Spleen (tissue), 11 donors: ENCODE results near the gene BANF2. TPM values are rescaled to one million over a fixed set of nuclear protein-coding genes. Genes with fewer than 3 reads are reported as not detected.
"Not testable (repeated sequence)": the region's sequence is repeated elsewhere in the genome, so short reads cannot be mapped to it uniquely, and the experiment has no call there.

ENCODE experiments used
- DNase-seq: peaks from one replicate; pipeline ENCODE4 v3.0.0-alpha.2; 2020
- H3K27ac ChIP-seq, 8 donors: fragments of 200-600 bp; sonication (generic) in 7 of 8; 1 replicate in 4 of 8; 2 replicates in 4 of 8; pipeline versions ENCODE4 v1.5.0 to v1.8.0; 2016 to 2021; ENCODE audit warnings: inconsistent platforms in 4 of 8, mild to moderate bottlenecking in 4 of 8, moderate library complexity in 1 of 8
- H3K27me3 ChIP-seq, 7 donors: fragments of 200-600 bp; sonication (generic) in 6 of 7; replicated peaks in 1 of 7; 1 replicate in 4 of 7; 2 replicates in 3 of 7; pipeline versions ENCODE4 v1.5.0 to v1.8.0; 2016 to 2021; ENCODE audit warnings: inconsistent platforms in 3 of 7, mild to moderate bottlenecking in 1 of 7
- H3K36me3 ChIP-seq, 6 donors: fragments of 200-600 bp; sonication (generic) in 5 of 6; 1 replicate in 4 of 6; 2 replicates in 2 of 6; pipeline versions ENCODE4 v1.5.0 to v1.8.0; 2016 to 2021; ENCODE audit warnings: inconsistent platforms in 2 of 6
- H3K4me1 ChIP-seq, 6 donors: fragments of 200-600 bp; sonication (generic) in 5 of 6; 1 replicate in 3 of 6; 2 replicates in 3 of 6; pipeline versions ENCODE4 v1.5.0 to v1.8.0; 2016 to 2021; ENCODE audit warnings: inconsistent platforms in 3 of 6
- H3K4me3 ChIP-seq, 8 donors: fragments of 200-600 bp; sonication (generic) in 7 of 8; 1 replicate in 4 of 8; 2 replicates in 4 of 8; pipeline versions ENCODE4 v1.5.0 to v1.8.0; 2016 to 2021; ENCODE audit warnings: inconsistent platforms in 4 of 8, mild to moderate bottlenecking in 4 of 8, moderate library complexity in 2 of 8
- H3K9me3 ChIP-seq, 8 donors: fragments of 200-600 bp; sonication (generic) in 7 of 8; 1 replicate in 4 of 8; 2 replicates in 4 of 8; pipeline versions ENCODE4 v1.5.0 to v1.8.0; 2016 to 2021; ENCODE audit warnings: inconsistent platforms in 4 of 8
- POLR2A ChIP-seq, 3 donors: fragments of 450-650 bp; IDR thresholded peaks; one replicate each; pipeline ENCODE4 v1.5.1; 2017; ENCODE audit warnings: antibody characterized with exemption in 3 of 3, mild to moderate bottlenecking in 1 of 3
- POLR2AphosphoS5 ChIP-seq, 3 donors: sonication (generic); formaldehyde crosslinking; IDR thresholded peaks; one replicate each; pipeline ENCODE4 v1.5.1; 2017; ENCODE audit warnings: antibody characterized with exemption in 3 of 3
- WGBS, 5 donors: extraction: QIAGEN DNeasy Blood & Tissue Kit in 3 of 5; methylation state at CpG; one replicate each; pipeline versions ENCODE4 v1.1.5 to v1.1.7; 2013 to 2018; 5-methylcytosine and 5-hydroxymethylcytosine counted together
- intact Hi-C: fragments of 100-400 bp; cut with DNase I; formaldehyde crosslinking; loops from one replicate; pipeline ENCODE4 v1.15.0; 2023; ENCODE audit warnings: low total_unique reads
- polyA plus RNA-seq, 3 donors: library from polyadenylated mRNA; stranded (reverse); fragments of 200-250 nt; gene quantifications; one replicate each; pipeline ENCODE4 v1.2.1, GENCODE V29; 2013
- total RNA-seq, 7 donors: library from RNA; depleted of rRNA in 3 of 7; stranded (reverse); fragments of >200 nt in 3 of 7; fragmentation: NEBNext Ultra II Directional in 4 of 7; extraction: Animal tissue kit (Norgen Biotek cat#: 25700) in 4 of 7; gene quantifications; one replicate each; pipeline versions ENCODE4 v1.1.0 to v1.2.1, GENCODE V29; 2016 to 2021
- TF ChIP-seq, protein P1 (sequence below), 11 experiments: fragments of 200-600 bp in 7 of 11; fragments of 450-650 bp in 4 of 11; sonication (generic) in 4 of 11; IDR thresholded peaks in 8 of 11; conservative IDR thresholded peaks in 3 of 11; 1 replicate in 7 of 11; 2 replicates in 4 of 11; pipeline versions ENCODE4 v1.4.0 to v1.8.0; 2016 to 2021; ENCODE audit warnings: antibody characterized with exemption in 11 of 11, inconsistent platforms in 4 of 11, mild to moderate bottlenecking in 1 of 11
- donor health status: healthy with polysubstance abuse.
- donor health status: DM: no; HTN: no; CAD: no; lungs with moderate emphysema.
- donor health status: DM: no; HTN: no; CAD: no.
- donor health status: Bipolar disorder and iron deficiency.
- donor health status: healthy.
- donor health status: DM: no; HTN: no; CAD: no.
- donor health status: DM: yes; HTN: yes; CAD: no.

BANF2 gene
- total and polyA plus RNA-seq, 10 donors, result not detected

- Histone ChIP-seq H3K4me3 (no peak overlapping the region), H3K9me3 (peaks cover 0 to 8% (median 7%) of the 10 kb centered on the region in 8 donors), H3K27ac (no peak overlapping the region), H3K27me3 (no peaks in the 10 kb centered on the region), H3K4me1 (peaks cover 0 to 38% (median 15%) of the 10 kb centered on the region in 6 donors), H3K36me3 (peaks cover 3 to 65% (median 28%) of the 10 kb centered on the region in 6 donors)
- TF ChIP-seq POLR2A (IDR thresholded peaks at IDR 0.05) (no peak), POLR2AphosphoS5 (IDR thresholded peaks at IDR 0.05) (no peak)
- TF ChIP-seq, protein P1, sequence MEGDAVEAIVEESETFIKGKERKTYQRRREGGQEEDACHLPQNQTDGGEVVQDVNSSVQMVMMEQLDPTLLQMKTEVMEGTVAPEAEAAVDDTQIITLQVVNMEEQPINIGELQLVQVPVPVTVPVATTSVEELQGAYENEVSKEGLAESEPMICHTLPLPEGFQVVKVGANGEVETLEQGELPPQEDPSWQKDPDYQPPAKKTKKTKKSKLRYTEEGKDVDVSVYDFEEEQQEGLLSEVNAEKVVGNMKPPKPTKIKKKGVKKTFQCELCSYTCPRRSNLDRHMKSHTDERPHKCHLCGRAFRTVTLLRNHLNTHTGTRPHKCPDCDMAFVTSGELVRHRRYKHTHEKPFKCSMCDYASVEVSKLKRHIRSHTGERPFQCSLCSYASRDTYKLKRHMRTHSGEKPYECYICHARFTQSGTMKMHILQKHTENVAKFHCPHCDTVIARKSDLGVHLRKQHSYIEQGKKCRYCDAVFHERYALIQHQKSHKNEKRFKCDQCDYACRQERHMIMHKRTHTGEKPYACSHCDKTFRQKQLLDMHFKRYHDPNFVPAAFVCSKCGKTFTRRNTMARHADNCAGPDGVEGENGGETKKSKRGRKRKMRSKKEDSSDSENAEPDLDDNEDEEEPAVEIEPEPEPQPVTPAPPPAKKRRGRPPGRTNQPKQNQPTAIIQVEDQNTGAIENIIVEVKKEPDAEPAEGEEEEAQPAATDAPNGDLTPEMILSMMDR (IDR thresholded peaks at IDR 0.05 in 8 of 11, conservative IDR thresholded peaks at IDR 0.05 in 3 of 11), result no peak
- intact Hi-C loops, result no loop called here
- DNase-seq, result peak; percentile 11
- 90 to 95% (median 95%) methylated on average over 9 of the region's 9 CpGs for WGBS, 5 donors
Measured at GRCh38 chr20:17657898-17658647, 41.7 kb upstream of the BANF2 start.

DNA sequence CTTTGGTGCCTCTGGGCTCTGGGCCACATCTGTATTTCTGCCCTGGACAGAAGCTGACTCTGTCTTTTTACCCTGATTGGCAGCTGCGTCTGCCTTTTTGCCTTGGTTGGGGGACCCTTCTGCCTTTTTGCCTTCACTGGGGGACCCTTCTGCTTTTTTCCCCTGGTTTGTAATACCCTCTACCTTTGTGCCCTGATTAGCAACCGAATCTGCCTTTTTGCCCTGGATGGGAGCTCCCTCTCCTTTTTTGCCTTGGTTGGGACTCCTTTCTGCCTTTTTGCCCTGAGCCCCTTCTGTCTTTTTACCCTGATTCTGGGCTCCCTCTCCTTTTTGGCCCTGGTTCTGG lies 41.1 kb upstream of the BANF2 start:
- intact Hi-C loops, result no loop called here
- no peak for DNase-seq
- WGBS, 5 donors, result 95 to 100% (median 98%) methylated on average over 2 of the region's 2 CpGs
- Histone ChIP-seq H3K27me3 (no peaks in the 10 kb centered on the region), H3K27ac (no peak overlapping the region), H3K4me3 (no peak overlapping the region), H3K9me3 (peaks cover 0 to 8% (median 7%) of the 10 kb centered on the region in 8 donors), H3K4me1 (peaks cover 0 to 43% (median 18%) of the 10 kb centered on the region in 6 donors), H3K36me3 (peaks cover 3 to 61% (median 28%) of the 10 kb centered on the region in 6 donors)
- TF ChIP-seq POLR2A (IDR thresholded peaks at IDR 0.05) (no peak), POLR2AphosphoS5 (IDR thresholded peaks at IDR 0.05) (no peak)
- TF ChIP-seq, protein P1 (IDR thresholded peaks at IDR 0.05 in 8 of 11, conservative IDR thresholded peaks at IDR 0.05 in 3 of 11), result no peak

DNA sequence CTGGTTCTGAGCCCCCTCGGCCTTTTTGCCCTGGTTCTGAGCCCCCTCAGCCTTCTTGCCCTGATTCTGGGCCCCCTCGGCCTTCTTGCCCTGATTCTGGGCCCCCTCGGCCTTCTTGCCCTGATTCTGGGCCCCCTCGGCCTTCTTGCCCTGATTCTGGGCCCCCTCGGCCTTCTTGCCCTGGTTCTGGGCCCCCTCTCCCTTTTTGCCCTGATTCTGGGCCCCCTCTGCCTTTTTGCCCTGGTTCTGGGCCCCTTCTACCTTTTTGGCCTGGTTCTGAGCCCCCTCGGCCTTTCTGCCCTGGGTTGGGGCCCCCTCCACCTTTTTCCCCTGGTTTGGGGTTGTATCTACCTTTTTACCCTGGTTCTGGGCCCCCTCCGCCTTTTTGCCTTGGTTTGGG lies 40.4 kb upstream of the BANF2 start:
- WGBS, 5 donors, result 95 to 99% (median 96%) methylated on average over 6 to 7 of the region's 7 CpGs
- intact Hi-C loops, H3K4me3 ChIP-seq, H3K27me3 ChIP-seq, H3K9me3 ChIP-seq, DNase-seq, H3K27ac ChIP-seq: not testable (repeated sequence)
- Histone ChIP-seq H3K4me1 (peaks cover 0 to 51% (median 22%) of the 10 kb centered on the region in 6 donors), H3K36me3 (peaks cover 3 to 55% (median 28%) of the 10 kb centered on the region in 6 donors)

DNA sequence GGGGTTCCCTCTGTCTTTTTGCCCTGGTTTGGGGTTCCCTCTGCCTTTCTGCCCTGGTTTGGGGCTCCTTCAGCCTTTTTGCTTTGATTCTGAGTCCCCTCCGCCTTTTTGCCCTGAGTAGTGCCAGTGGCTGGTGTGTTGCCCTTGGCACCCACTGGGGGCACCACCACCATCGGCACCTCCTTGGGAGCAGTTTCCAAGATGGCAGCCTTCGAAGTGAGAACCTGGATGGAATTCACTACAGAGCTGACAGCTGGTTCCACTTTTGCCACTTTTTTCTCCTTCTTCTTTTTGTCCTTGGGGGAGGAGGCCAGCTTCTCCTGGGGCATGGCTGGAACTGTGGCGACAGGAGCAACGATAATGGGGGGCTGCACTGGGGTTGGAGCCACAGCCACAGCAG lies 40.0 kb upstream of the BANF2 start:
- TF ChIP-seq POLR2A (IDR thresholded peaks at IDR 0.05), result no peak
- TF ChIP-seq, protein P1 (IDR thresholded peaks at IDR 0.05 in 8 of 11, conservative IDR thresholded peaks at IDR 0.05 in 3 of 11), result no peak
- TF ChIP-seq POLR2AphosphoS5 (IDR thresholded peaks at IDR 0.05), result no peak
- H3K4me1 ChIP-seq, result peaks cover 0 to 54% (median 24%) of the 10 kb centered on the region in 6 donors
- no peak overlapping the region for H3K4me3 ChIP-seq
- intact Hi-C loops, result no loop called here
- H3K36me3 ChIP-seq, result peaks cover 3 to 51% (median 28%) of the 10 kb centered on the region in 6 donors
- H3K9me3 ChIP-seq, result peaks cover 0 to 8% (median 7%) of the 10 kb centered on the region in 8 donors
- DNase-seq, result peak; percentile 17
- WGBS, 5 donors, result 96 to 99% (median 97%) methylated on average over 5 of the region's 5 CpGs
- no peaks in the 10 kb centered on the region for H3K27me3 ChIP-seq
- H3K27ac ChIP-seq, result no peak overlapping the region
